GM23248 (cell line): ENCODE measurements around the gene CFAP54.

ENCODE experiments used
- EZH2 ChIP-seq: fragments of 200-600 bp; sonication (generic); IDR thresholded peaks from 2 replicates; pipeline ENCODE4 v1.6.1; 2018; ENCODE audit warnings: antibody characterized with exemption, mild to moderate bottlenecking; ENCODE audit not compliant: insufficient read depth, poor library complexity, severe bottlenecking
- EZH2phosphoT487 ChIP-seq: fragments of 200-600 bp; sonication (generic); IDR thresholded peaks from 2 replicates; pipeline ENCODE4 v1.6.1; 2018; ENCODE audit warnings: antibody characterized with exemption, moderate library complexity, mild to moderate bottlenecking, low read depth; ENCODE audit not compliant: insufficient read depth

- TF ChIP-seq EZH2phosphoT487: no peak
- no peak for TF ChIP-seq EZH2
Measured at GRCh38 chr12:96606134-96606533, 116.8 kb downstream of the CFAP54 start.
